KOPT-K1 (cell line): Measurements from ENCODE around the gene FAM114A1.
"Not testable (repeated sequence)": the region's sequence is repeated elsewhere in the genome, so short reads cannot be mapped to it uniquely, and the experiment has no call there.

ENCODE experiments used
- H3K27ac ChIP-seq: fragments of 200-600 bp; sonication (generic); 2 replicates; pipeline ENCODE4 v1.5.1; 2016; ENCODE audit warnings: antibody characterized with exemption, mild to moderate bottlenecking, low read depth, low read length; ENCODE audit not compliant: poor library complexity, severe bottlenecking
- H3K36me3 ChIP-seq: fragments of 200-600 bp; sonication (generic); 2 replicates; pipeline ENCODE4 v1.5.1; 2017; ENCODE audit warnings: antibody characterized with exemption, mild to moderate bottlenecking, low read length, moderate library complexity; ENCODE audit not compliant: insufficient read depth
- H3K9me3 ChIP-seq: fragments of 200-600 bp; sonication (generic); 2 replicates; pipeline ENCODE4 v1.5.1; 2017; ENCODE audit warnings: antibody characterized with exemption, low read length, mild to moderate bottlenecking; ENCODE audit not compliant: insufficient read depth, poor library complexity, severe bottlenecking

The FAM114A1 gene

GRCh38 chr4:38979511-38980230 lies 112.1 kb downstream of the FAM114A1 start:
- no peaks in the 10 kb centered on the region for H3K9me3 ChIP-seq
- H3K27ac ChIP-seq: no peak overlapping the region
- H3K36me3 ChIP-seq: no peaks in the 10 kb centered on the region

GRCh38 chr4:38980903-38981676 lies 113.5 kb downstream of the FAM114A1 start:
- Histone ChIP-seq H3K27ac (no peak overlapping the region), H3K36me3 (no peaks in the 10 kb centered on the region)

GRCh38 chr4:38982361-38983095 lies 114.9 kb downstream of the FAM114A1 start:
- H3K27ac ChIP-seq: no peak overlapping the region
- H3K36me3 ChIP-seq: no peaks in the 10 kb centered on the region
- H3K9me3 ChIP-seq: no peaks in the 10 kb centered on the region

More at GRCh38 chr4:38980903-38981676, 113.5 kb downstream of the FAM114A1 start:
- H3K9me3 ChIP-seq: no peaks in the 10 kb centered on the region

- no peak overlapping the region for H3K27ac ChIP-seq
- H3K36me3 ChIP-seq: no peaks in the 10 kb centered on the region
- no peaks in the 10 kb centered on the region for H3K9me3 ChIP-seq
These were observed 115.7 kb downstream of the FAM114A1 start for GRCh38 chr4:38983291-38983690.

- H3K9me3 ChIP-seq: no peaks in the 10 kb centered on the region
- H3K27ac ChIP-seq: no peak overlapping the region
- H3K36me3 ChIP-seq: no peaks in the 10 kb centered on the region
These were observed 116.4 kb downstream of the FAM114A1 start for GRCh38 chr4:38983787-38984598.

- no peaks in the 10 kb centered on the region for H3K36me3 ChIP-seq
- no peaks in the 10 kb centered on the region for H3K9me3 ChIP-seq
- no peak overlapping the region for H3K27ac ChIP-seq
These were observed 117.9 kb downstream of the FAM114A1 start for GRCh38 chr4:38985410-38986100.

GRCh38 chr4:38987491-38987890 lies 119.9 kb downstream of the FAM114A1 start:
- Histone ChIP-seq H3K36me3 (no peaks in the 10 kb centered on the region), H3K27ac (no peak overlapping the region), H3K9me3 (no peaks in the 10 kb centered on the region)

GRCh38 chr4:38988353-38988752 lies 120.7 kb downstream of the FAM114A1 start:
- H3K27ac ChIP-seq, H3K9me3 ChIP-seq, H3K36me3 ChIP-seq: not testable (repeated sequence)

- H3K36me3 ChIP-seq: no peaks in the 10 kb centered on the region
- H3K27ac ChIP-seq: no peak overlapping the region
- no peaks in the 10 kb centered on the region for H3K9me3 ChIP-seq
These were observed 121.9 kb downstream of the FAM114A1 start for GRCh38 chr4:38989487-38989886.

- no peak overlapping the region for H3K27ac ChIP-seq
- H3K9me3 ChIP-seq: no peaks in the 10 kb centered on the region
- no peaks in the 10 kb centered on the region for H3K36me3 ChIP-seq
These were observed 122.6 kb downstream of the FAM114A1 start for GRCh38 chr4:38990241-38990640.

- Histone ChIP-seq H3K36me3 (0 out of 2 replicates have a peak, but pooled peaks cover 4% of the 10 kb centered on the region), H3K27ac (no peak overlapping the region), H3K9me3 (no peaks in the 10 kb centered on the region)
These were observed 126.1 kb downstream of the FAM114A1 start for GRCh38 chr4:38993683-38994082.

- H3K27ac ChIP-seq: no peak overlapping the region
- 0 out of 2 replicates have a peak, but pooled peaks cover 4% of the 10 kb centered on the region for H3K36me3 ChIP-seq
- peaks cover 2% of the 10 kb centered on the region for H3K9me3 ChIP-seq
These were observed 126.5 kb downstream of the FAM114A1 start for GRCh38 chr4:38994135-38994534.
